HG02884 (cell line): ENCODE measurements around the gene ADARB2.

ENCODE experiments used
- ATAC-seq: cut with Tn5 transposase; IDR thresholded peaks from one replicate; pipeline ENCODE4 v1.9.1; 2021; ENCODE audit warnings: mild to moderate bottlenecking, moderate library complexity; ENCODE audit not compliant: unreplicated experiment

ADARB2 gene

GRCh38 chr10:1280466-1281404 lies 456.6 kb downstream of the ADARB2 start:
- no peak for ATAC-seq

DNA sequence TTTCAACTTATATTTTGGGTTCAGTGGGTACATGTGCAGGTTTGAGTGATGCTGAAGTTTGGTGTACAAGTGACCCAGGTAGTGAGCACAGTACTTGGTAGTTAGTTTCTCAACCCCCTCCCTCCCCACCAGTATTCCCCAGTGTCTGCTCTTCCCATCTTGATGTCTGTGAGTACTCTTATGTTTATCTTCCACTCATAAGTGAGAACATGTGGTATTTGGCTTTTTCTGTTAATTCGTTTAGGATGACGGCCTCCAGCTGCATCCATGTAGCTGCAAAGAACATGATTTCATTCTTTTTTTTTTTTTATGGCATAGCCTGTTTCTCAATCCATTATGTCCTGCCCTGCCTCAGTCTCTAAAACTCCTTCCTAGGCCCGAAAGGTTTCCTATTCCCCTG lies 459.0 kb downstream of the ADARB2 start:
- ATAC-seq = no peak

- no peak for ATAC-seq
These were observed 462.4 kb downstream of the ADARB2 start for GRCh38 chr10:1274701-1275544.

DNA sequence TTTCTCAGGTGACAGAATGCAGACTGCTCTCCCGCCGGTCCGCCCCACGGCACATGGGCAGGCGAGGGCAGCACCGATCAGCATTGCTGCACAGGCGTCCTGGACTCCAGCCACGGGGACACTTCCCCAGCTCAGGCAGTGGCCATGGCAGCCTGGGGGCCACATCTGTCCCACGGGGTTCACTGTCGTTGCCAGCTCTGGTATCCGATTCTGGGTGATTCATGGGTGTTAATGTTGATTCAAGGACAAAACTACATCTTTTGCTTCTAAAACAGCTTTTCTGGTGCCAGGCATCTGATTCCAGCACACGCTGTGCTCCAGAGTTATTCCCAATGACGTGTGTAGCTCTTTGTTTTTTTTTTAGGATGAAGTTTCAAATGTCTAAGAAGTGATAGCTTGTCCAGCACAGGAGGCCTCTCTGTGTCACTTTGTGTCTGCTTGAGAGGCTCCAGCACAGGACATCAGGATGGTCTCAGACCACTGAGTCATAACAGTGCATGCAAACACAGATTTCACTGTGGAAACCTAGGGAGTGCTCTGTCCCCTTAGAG lies 463.1 kb downstream of the ADARB2 start:
- ATAC-seq = no peak

- no peak for ATAC-seq
These were observed 463.8 kb downstream of the ADARB2 start for GRCh38 chr10:1273372-1274105.

DNA sequence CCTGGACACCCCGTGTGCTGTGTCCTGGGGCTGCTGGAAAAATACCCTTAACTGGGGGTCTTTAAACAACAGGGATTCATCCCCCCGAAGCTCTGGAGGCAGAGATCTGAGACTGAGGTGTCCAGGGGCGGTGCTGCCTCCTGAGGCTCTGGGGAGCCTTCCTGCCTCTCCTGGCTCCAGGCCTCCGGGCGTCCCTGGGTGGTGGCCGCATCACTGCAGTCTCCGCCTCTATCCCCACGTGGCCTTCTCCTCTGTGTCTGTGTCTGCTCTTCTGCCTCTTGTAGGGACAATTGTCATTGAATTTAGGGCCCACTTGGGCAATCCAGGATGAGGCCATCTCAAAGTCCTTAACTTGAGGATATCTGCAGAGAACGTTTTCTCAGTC lies 464.6 kb downstream of the ADARB2 start:
- no peak for ATAC-seq

DNA sequence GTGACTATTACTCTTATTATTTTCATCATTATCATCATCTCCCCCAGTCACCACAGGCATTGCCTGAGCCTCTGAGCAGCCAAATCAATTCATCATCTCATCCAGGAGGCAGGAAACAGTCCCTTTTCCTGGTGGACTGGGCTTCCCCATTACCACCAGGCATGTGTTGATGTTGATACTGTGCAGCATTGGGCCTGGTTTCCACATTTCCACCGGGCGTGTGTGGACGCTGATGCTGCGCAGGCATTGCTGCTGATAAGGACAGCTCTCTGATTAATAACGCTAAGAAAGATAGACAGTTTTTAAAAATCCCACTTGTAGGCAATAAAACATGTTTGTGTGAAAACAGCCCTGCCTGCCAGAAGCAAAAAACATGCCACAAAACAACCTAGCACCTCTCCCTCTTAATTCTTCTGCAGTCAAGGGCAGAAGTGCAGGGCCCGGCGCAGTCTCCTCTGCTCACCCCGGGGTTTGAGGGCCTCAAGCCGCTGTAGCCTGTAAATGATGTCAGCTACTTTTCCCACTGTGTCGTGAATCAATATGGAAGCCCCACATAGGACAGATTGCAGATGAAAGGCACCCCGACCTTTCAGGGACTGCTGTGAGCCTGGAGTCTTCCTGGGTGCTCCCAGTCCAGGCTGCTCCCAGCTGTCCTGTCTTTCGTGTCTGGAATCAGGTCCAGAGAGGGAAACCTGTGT lies 465.1 kb downstream of the ADARB2 start:
- ATAC-seq = no peak

DNA sequence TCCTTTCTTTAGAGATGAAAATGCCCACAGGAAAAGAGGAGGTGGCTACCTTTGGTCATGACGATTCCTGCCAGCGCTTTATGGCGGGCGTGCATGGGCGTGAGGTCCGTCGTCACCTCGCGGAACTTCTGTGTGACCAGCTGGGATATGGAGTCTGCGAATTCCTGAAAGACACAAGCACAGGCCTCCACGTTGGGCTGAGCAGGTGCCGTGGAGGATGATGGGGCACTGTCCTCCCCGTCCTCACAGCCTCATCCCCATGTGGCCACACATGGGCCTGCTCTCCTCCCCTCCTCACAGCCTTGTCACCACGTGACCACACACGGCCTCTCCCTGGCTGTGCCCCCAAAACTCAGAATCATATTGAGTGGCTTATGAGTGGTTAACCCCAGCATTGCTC lies 466.4 kb downstream of the ADARB2 start:
- no peak for ATAC-seq

DNA sequence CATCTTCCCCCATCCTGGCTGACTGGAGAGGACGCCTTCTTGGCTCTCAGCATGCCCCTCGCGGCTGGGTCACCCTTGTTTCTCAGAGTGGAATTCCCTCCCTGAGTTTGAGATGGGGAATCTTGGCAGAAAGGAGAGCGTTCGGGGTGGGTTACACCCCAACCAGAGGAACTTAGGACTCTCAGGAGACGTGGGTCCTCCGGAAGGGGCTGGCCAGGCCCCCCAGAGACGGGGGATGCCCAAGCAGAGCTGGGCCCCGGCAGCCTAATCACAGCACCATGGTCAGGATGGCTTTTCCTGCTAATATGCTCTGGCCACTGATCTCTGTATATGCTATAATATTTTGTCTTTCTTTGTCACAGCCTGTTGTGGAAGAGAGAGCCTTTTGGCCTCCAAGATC lies 466.8 kb downstream of the ADARB2 start:
- ATAC-seq = no peak

- no peak for ATAC-seq
These were observed 468.5 kb downstream of the ADARB2 start for GRCh38 chr10:1268831-1269230.

DNA sequence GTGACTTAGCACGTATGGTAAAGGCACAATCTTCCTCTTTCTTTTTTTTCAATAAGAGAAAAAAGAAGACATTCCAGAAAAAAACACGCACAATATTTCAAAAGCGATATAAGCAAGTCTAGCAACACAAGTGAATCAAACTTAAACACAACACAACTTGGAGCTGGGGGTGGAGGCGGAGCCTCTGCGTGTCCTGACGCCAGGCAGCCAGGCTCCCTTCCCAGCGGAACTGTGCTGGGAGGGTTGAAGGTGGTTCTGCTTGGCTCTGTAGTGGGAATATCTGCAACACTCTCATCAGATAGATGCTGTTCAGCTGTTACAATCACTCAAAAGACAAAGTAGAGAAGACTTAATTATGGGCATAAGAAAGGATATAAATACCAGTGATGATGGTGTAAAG lies 469.8 kb downstream of the ADARB2 start:
- no peak for ATAC-seq

DNA sequence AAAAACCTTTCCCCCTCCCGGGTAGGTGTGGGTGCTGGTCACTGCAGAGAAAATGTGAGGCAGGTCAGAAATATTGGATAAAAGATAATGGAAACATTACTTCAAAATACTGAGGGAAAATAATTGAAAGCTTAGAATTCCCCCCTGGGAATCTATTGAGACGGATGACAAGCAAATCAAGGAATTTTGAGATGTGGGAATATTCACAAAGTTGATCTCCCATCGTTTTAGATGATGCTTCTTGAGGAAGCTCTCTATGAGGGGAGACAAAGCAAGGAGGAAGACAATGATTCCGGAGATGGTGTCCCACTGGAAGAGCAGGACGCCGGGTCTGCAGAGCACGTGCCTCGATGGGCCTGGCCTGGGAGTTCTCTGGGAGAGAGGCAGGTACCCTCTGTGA lies 470.2 kb downstream of the ADARB2 start:
- ATAC-seq = no peak

- no peak for ATAC-seq
These were observed 471.1 kb downstream of the ADARB2 start for GRCh38 chr10:1266033-1266802.

DNA sequence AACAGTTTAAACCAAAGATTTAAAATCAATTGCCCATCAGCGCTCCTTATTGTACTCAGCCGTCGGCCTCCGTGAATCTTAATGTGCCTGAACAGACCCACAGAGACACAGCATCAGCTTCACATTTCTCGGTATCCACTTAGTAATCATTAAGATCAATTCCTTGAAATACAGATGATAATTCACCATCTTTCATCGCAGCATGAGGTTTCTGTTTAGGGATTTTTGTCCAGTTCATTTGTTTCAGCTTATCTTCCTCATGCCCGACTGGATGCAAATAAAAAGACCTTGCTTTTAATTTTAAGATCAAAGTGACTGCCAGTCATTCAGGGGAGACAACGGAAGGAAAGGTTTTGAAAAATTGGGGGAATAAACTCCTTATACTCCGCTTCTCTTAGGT lies 473.3 kb downstream of the ADARB2 start:
- no peak for ATAC-seq

DNA sequence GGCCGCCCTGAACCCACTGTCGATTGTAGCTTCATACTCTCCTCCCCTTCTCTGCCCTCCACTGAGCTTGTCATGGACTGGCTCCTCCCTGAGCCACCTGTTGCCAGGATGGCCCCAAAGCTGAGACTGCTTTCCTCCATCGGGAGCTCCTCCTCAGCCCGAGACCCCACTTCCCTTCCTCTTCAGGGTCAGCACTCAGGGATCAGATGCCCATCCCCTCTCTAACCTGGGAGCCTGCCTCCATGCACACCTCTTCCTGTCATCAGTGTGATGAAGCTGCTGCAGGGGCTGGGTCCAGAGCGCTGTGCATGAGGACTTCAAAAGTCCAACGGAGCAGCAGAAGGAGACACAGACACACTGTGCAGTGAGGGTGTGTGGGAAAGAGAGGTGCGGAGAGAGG lies 480.1 kb downstream of the ADARB2 start:
- ATAC-seq = no peak

- no peak for ATAC-seq
These were observed 480.9 kb downstream of the ADARB2 start for GRCh38 chr10:1256432-1256725.

DNA sequence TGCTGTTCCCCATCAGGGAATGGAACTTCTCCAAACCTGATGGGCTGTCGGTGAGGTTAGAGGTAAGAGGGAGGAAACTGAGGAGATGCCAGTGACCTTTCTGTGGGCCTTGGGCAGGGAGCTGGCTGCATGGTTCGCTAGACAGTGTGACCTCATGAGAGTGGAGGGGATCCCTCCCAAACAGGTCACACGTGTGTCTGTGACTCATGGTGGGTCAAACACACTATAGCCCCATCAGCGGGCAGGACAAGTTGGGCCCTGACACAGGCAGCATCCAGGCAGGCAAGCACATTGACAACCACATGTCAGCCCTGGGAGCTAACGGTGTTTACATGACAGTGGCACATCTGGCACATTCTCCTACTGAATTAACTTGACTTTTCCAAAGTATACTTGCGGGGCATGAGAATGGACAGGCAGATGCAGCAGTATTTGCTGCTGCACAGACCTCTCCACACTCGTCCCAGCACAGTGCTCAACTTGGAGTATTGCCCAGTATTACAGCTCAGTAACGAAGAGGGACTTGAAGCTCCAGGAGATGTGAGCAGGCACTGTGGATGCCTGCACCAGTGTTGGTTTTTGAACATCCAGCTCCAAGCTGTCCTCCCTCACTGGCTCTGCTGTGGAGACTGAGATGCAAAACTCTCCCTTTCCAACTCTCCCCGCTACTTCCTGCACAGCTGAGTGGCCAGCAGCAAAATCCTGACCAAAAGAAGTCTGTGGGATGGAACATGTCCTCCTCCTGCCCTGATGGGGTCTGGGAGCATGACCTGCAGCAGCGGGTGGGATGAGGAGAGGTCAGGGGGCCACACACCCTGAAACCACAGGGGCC lies 481.5 kb downstream of the ADARB2 start:
- no peak for ATAC-seq

DNA sequence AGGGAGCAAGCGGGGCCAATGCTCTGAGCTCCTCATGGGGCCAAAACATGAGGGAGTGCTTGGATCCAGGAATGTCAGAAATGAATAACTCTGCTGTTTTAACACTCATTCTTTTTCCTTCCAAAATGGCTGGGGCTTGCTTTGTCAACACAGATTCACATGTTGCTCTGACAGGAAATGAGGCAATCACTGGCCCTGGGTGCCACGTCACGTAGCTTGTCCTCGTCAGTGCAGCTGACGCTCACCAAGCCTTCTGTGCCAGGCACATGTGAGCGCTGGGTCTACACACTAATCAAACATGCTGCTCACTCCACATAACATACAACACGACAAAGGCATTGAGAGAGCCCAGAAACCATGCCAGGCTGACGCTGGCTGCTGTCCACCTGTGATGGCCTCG lies 482.2 kb downstream of the ADARB2 start:
- ATAC-seq = no peak
